ENCODE results near the gene CEMIP. TPM values are rescaled to one million over a fixed set of nuclear protein-coding genes. Genes with fewer than 3 reads are reported as not detected.

Gene CEMIP
- total RNA-seq, 2 donors from 2014 or later: 2.2 TPM; not detected in 1

DNA sequence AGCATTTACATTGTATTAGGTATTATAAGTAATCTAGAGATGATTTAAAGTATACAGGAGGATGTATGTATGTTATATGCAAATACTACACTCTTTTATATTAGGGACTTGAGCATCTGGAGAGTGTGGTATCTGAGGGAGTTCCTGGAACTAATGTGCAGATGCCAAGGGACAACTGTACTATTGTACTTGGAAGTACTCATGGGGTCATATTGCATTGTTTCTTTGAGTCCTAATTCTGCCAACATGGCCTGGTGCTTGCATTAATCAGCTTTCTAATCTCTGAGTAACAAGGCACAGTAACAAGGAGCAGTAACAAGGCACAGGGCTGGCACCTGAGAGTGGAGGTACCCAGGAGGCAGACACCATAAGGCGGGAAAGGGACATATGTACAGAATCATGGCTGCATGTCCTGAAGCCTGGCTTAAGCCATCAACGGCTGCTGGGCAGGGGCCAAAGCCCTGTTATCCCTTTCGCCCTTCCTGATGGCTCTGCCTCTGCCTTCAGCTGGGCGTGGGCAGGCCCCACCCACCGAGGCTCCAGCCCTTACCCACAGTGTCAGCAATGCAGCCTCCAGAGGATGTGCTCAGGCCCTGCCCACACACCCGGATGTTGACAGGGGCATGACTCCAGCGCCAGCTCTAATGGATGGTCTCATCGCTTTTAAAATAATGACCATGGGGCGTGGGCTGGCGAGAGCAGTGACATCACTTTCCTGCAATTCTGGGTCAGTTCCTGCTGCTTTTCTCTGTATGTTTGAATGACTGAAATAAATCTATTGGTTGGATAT lies 22.9 kb downstream of the CEMIP start:
- 88 to 91% methylated on average over 8 to 10 of the region's 10 CpGs for WGBS, 2 experiments (ENCODE audit: insufficient coverage in 1 of 2, insufficient read length in 1 of 2)
- no peaks in the 10 kb centered on the region for H3K9me3 Mint-ChIP-seq

DNA sequence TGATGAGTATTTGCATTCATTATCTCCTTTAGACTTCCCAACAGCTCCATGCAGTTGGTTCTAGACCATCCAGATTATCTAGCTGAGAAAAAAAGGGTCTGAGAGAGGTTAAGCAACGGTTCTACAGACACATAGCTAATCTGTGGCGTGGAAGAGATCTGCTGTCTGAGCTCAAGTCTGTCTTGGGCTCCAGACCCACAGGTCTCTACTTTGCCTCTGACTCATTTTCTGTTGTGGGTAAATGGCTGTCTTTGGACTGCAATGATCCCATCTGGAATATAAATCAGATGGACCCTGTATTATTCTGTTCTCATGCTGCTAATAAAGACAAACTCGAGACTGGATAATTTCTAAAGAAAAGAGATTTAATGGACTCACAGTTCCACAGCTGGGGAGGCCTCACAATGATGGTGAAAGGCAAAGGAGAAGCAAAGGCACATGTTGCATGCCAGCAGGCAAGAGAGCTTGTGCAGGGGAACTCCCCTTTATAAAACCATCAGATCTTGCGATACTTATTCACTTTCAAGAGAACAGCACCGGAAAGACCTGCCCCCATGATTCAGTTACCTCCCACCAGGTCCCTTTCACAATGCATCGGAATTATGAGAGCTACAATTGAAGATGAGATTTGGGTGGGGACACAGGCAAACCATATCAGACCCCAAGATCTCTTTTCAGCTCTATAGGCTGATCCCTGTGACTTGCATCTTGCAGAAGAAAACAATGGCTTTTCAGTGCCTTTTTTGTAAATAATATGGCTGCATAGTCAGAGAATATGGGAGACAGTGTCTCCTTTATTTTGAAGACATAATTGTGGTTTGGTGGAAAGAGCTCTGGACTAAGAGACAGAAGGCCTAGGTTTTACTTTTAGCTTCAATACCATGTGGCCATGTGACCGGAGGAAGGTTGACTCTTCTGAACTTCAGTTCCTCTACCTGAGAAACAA lies 24.7 kb downstream of the CEMIP start:
- no peak overlapping the region for H3K27ac ChIP-seq (ENCODE audit: low read depth, low read length)
- H3K4me1 Mint-ChIP-seq: peaks cover 13% of the 10 kb centered on the region
- H3K36me3 ChIP-seq (ENCODE audit: control insufficient read depth, insufficient read depth, low read length): no peaks in the 10 kb centered on the region

More for the DNA sequence above, 22.9 kb downstream of the CEMIP start:
- TF ChIP-seq, protein P1, sequence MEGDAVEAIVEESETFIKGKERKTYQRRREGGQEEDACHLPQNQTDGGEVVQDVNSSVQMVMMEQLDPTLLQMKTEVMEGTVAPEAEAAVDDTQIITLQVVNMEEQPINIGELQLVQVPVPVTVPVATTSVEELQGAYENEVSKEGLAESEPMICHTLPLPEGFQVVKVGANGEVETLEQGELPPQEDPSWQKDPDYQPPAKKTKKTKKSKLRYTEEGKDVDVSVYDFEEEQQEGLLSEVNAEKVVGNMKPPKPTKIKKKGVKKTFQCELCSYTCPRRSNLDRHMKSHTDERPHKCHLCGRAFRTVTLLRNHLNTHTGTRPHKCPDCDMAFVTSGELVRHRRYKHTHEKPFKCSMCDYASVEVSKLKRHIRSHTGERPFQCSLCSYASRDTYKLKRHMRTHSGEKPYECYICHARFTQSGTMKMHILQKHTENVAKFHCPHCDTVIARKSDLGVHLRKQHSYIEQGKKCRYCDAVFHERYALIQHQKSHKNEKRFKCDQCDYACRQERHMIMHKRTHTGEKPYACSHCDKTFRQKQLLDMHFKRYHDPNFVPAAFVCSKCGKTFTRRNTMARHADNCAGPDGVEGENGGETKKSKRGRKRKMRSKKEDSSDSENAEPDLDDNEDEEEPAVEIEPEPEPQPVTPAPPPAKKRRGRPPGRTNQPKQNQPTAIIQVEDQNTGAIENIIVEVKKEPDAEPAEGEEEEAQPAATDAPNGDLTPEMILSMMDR (conservative IDR thresholded peaks at IDR 0.05): no peak
- Histone ChIP-seq H3K4me1 (ENCODE audit: control insufficient read depth, insufficient read depth, low read length) (no peaks in the 10 kb centered on the region), H3K4me3 (ENCODE audit: low read length) (no peak overlapping the region), H3K36me3 (ENCODE audit: control insufficient read depth, insufficient read depth, low read length) (no peaks in the 10 kb centered on the region), H3K9ac (ENCODE audit: extremely low read depth, low read length, poor library complexity, severe bottlenecking) (no peak overlapping the region), H3K27ac (ENCODE audit: low read depth, low read length) (no peak overlapping the region), H3K27me3 (ENCODE audit: control insufficient read depth, insufficient read depth, low read length, poor library complexity, severe bottlenecking) (no peaks in the 10 kb centered on the region), H3K9me3 (ENCODE audit: control insufficient read depth, low read length) (peaks cover 4% of the 10 kb centered on the region)
- H3K4me3 Mint-ChIP-seq: no peak overlapping the region
- no peak for DNase-seq
- peaks cover 11% of the 10 kb centered on the region for H3K27me3 Mint-ChIP-seq (ENCODE audit: insufficient read depth)
- H3K27ac Mint-ChIP-seq: no peak overlapping the region
- H3K36me3 Mint-ChIP-seq (ENCODE audit: low read depth): no peaks in the 10 kb centered on the region
- peaks cover 13% of the 10 kb centered on the region for H3K4me1 Mint-ChIP-seq

DNA sequence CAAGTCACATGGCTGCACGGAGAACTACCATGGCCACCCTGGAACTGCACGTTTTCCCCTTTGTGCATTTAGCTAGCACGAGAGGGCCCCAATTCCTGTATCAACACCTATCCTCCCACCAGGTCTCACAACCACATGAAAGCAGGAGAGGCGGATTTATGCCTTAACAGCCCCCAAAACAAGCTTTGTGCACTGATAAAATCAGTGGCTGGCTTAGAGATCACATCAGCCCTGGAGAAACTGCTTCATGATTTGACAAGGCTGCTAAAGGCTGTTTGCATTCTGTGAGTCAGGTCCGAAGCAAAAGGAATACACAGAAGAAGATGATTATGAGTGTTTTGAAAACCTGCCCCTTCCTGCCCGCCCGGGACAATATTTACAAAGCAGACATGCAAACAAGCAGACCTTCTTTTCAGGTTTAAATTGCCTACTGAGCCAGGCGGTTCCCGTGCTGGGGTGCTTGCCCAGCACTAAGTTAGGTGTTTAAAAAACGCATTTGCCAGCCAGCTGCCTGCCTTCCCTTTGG lies 25.9 kb downstream of the CEMIP start:
- peaks cover 11% of the 10 kb centered on the region for H3K27me3 Mint-ChIP-seq (ENCODE audit: insufficient read depth)
- no peak for DNase-seq
- H3K9me3 ChIP-seq (ENCODE audit: control insufficient read depth, low read length): peaks cover 4% of the 10 kb centered on the region
- H3K36me3 ChIP-seq (ENCODE audit: control insufficient read depth, insufficient read depth, low read length): no peaks in the 10 kb centered on the region
- no peak overlapping the region for H3K27ac Mint-ChIP-seq
- TF ChIP-seq, protein P1 (conservative IDR thresholded peaks at IDR 0.05): no peak
- WGBS, 2 experiments (ENCODE audit: insufficient coverage in 1 of 2, insufficient read length in 1 of 2): 56 to 75% methylated on average over 3 to 10 of the region's 10 CpGs
- H3K9me3 Mint-ChIP-seq: no peaks in the 10 kb centered on the region
- no peaks in the 10 kb centered on the region for H3K4me1 ChIP-seq (ENCODE audit: control insufficient read depth, insufficient read depth, low read length)
- no peak overlapping the region for H3K9ac ChIP-seq (ENCODE audit: extremely low read depth, low read length, poor library complexity, severe bottlenecking)
- H3K4me1 Mint-ChIP-seq: peaks cover 13% of the 10 kb centered on the region
- no peaks in the 10 kb centered on the region for H3K36me3 Mint-ChIP-seq (ENCODE audit: low read depth)
- no peak overlapping the region for H3K4me3 ChIP-seq (ENCODE audit: low read length)
- H3K27me3 ChIP-seq (ENCODE audit: control insufficient read depth, insufficient read depth, low read length, poor library complexity, severe bottlenecking): no peaks in the 10 kb centered on the region
- H3K27ac ChIP-seq (ENCODE audit: low read depth, low read length): no peak overlapping the region
- H3K4me3 Mint-ChIP-seq: no peak overlapping the region

More for the DNA sequence above, 24.7 kb downstream of the CEMIP start:
- H3K36me3 Mint-ChIP-seq (ENCODE audit: low read depth): no peaks in the 10 kb centered on the region
- TF ChIP-seq, protein P1 (conservative IDR thresholded peaks at IDR 0.05): no peak
- H3K27me3 ChIP-seq (ENCODE audit: control insufficient read depth, insufficient read depth, low read length, poor library complexity, severe bottlenecking): no peaks in the 10 kb centered on the region
- H3K4me1 ChIP-seq (ENCODE audit: control insufficient read depth, insufficient read depth, low read length): no peaks in the 10 kb centered on the region
- H3K27ac Mint-ChIP-seq: no peak overlapping the region
- no peak overlapping the region for H3K4me3 ChIP-seq (ENCODE audit: low read length)
- H3K9me3 Mint-ChIP-seq: no peaks in the 10 kb centered on the region
- peaks cover 4% of the 10 kb centered on the region for H3K9me3 ChIP-seq (ENCODE audit: control insufficient read depth, low read length)
- H3K27me3 Mint-ChIP-seq (ENCODE audit: insufficient read depth): peaks cover 11% of the 10 kb centered on the region
- WGBS, 2 experiments (ENCODE audit: insufficient coverage in 1 of 2, insufficient read length in 1 of 2): 93 to 98% methylated on average over 5 to 7 of the region's 7 CpGs
- H3K4me3 Mint-ChIP-seq: no peak overlapping the region
- H3K9ac ChIP-seq (ENCODE audit: extremely low read depth, low read length, poor library complexity, severe bottlenecking): no peak overlapping the region
- no peak for DNase-seq
